Spleen (tissue), 11 donors: ENCODE measurements around the gene SLC17A8. TPM values are rescaled to one million over a fixed set of nuclear protein-coding genes. Genes with fewer than 3 reads are reported as not detected.
"Not testable (repeated sequence)": the region's sequence is repeated elsewhere in the genome, so short reads cannot be mapped to it uniquely, and the experiment has no call there.

Source experiments
- DNase-seq: peaks from one replicate; pipeline ENCODE4 v3.0.0-alpha.2; 2020
- H3K27ac ChIP-seq, 8 donors: fragments of 200-600 bp; sonication (generic) in 7 of 8; 1 replicate in 4 of 8; 2 replicates in 4 of 8; pipeline versions ENCODE4 v1.5.0 to v1.8.0; 2016 to 2021; ENCODE audit warnings: inconsistent platforms in 4 of 8, mild to moderate bottlenecking in 4 of 8, moderate library complexity in 1 of 8
- H3K27me3 ChIP-seq, 7 donors: fragments of 200-600 bp; sonication (generic) in 6 of 7; replicated peaks in 1 of 7; 1 replicate in 4 of 7; 2 replicates in 3 of 7; pipeline versions ENCODE4 v1.5.0 to v1.8.0; 2016 to 2021; ENCODE audit warnings: inconsistent platforms in 3 of 7, mild to moderate bottlenecking in 1 of 7
- H3K36me3 ChIP-seq, 6 donors: fragments of 200-600 bp; sonication (generic) in 5 of 6; 1 replicate in 4 of 6; 2 replicates in 2 of 6; pipeline versions ENCODE4 v1.5.0 to v1.8.0; 2016 to 2021; ENCODE audit warnings: inconsistent platforms in 2 of 6
- H3K4me1 ChIP-seq, 6 donors: fragments of 200-600 bp; sonication (generic) in 5 of 6; 1 replicate in 3 of 6; 2 replicates in 3 of 6; pipeline versions ENCODE4 v1.5.0 to v1.8.0; 2016 to 2021; ENCODE audit warnings: inconsistent platforms in 3 of 6
- H3K4me3 ChIP-seq, 8 donors: fragments of 200-600 bp; sonication (generic) in 7 of 8; 1 replicate in 4 of 8; 2 replicates in 4 of 8; pipeline versions ENCODE4 v1.5.0 to v1.8.0; 2016 to 2021; ENCODE audit warnings: inconsistent platforms in 4 of 8, mild to moderate bottlenecking in 4 of 8, moderate library complexity in 2 of 8
- H3K9me3 ChIP-seq, 8 donors: fragments of 200-600 bp; sonication (generic) in 7 of 8; 1 replicate in 4 of 8; 2 replicates in 4 of 8; pipeline versions ENCODE4 v1.5.0 to v1.8.0; 2016 to 2021; ENCODE audit warnings: inconsistent platforms in 4 of 8
- CTCF ChIP-seq, 11 experiments: fragments of 200-600 bp in 7 of 11; fragments of 450-650 bp in 4 of 11; sonication (generic) in 4 of 11; IDR thresholded peaks in 8 of 11; conservative IDR thresholded peaks in 3 of 11; 1 replicate in 7 of 11; 2 replicates in 4 of 11; pipeline versions ENCODE4 v1.4.0 to v1.8.0; 2016 to 2021; ENCODE audit warnings: antibody characterized with exemption in 11 of 11, inconsistent platforms in 4 of 11, mild to moderate bottlenecking in 1 of 11
- POLR2A ChIP-seq, 3 donors: fragments of 450-650 bp; IDR thresholded peaks; one replicate each; pipeline ENCODE4 v1.5.1; 2017; ENCODE audit warnings: antibody characterized with exemption in 3 of 3, mild to moderate bottlenecking in 1 of 3
- POLR2AphosphoS5 ChIP-seq, 3 donors: sonication (generic); formaldehyde crosslinking; IDR thresholded peaks; one replicate each; pipeline ENCODE4 v1.5.1; 2017; ENCODE audit warnings: antibody characterized with exemption in 3 of 3
- WGBS, 5 donors: extraction: QIAGEN DNeasy Blood & Tissue Kit in 3 of 5; methylation state at CpG; one replicate each; pipeline versions ENCODE4 v1.1.5 to v1.1.7; 2013 to 2018; 5-methylcytosine and 5-hydroxymethylcytosine counted together
- intact Hi-C: fragments of 100-400 bp; cut with DNase I; formaldehyde crosslinking; loops from one replicate; pipeline ENCODE4 v1.15.0; 2023; ENCODE audit warnings: low total_unique reads
- polyA plus RNA-seq, 3 donors: library from polyadenylated mRNA; stranded (reverse); fragments of 200-250 nt; gene quantifications; one replicate each; pipeline ENCODE4 v1.2.1, GENCODE V29; 2013
- total RNA-seq, 7 donors: library from RNA; depleted of rRNA in 3 of 7; stranded (reverse); fragments of >200 nt in 3 of 7; fragmentation: NEBNext Ultra II Directional in 4 of 7; extraction: Animal tissue kit (Norgen Biotek cat#: 25700) in 4 of 7; gene quantifications; one replicate each; pipeline versions ENCODE4 v1.1.0 to v1.2.1, GENCODE V29; 2016 to 2021
- donor health status: healthy with polysubstance abuse.
- donor health status: DM: no; HTN: no; CAD: no; lungs with moderate emphysema.
- donor health status: DM: no; HTN: no; CAD: no.
- donor health status: Bipolar disorder and iron deficiency.
- donor health status: healthy.
- donor health status: DM: no; HTN: no; CAD: no.
- donor health status: DM: yes; HTN: yes; CAD: no.

SLC17A8 gene
- total and polyA plus RNA-seq, 10 donors: 0.02 to 0.34 TPM; not detected in 8

GRCh38 chr12:100344351-100344750 lies 12.5 kb upstream of the SLC17A8 start:
- H3K27me3 ChIP-seq, H3K4me3 ChIP-seq, H3K9me3 ChIP-seq, intact Hi-C loops, DNase-seq, H3K27ac ChIP-seq, H3K4me1 ChIP-seq: not testable (repeated sequence)
- 91 to 98% (median 94%) methylated on average over 12 to 18 of the region's 18 CpGs for WGBS, 5 donors
- H3K36me3 ChIP-seq: peaks cover 0 to 31% (median 4%) of the 10 kb centered on the region in 6 donors
- TF ChIP-seq POLR2AphosphoS5 (IDR thresholded peaks at IDR 0.05): peak in 1 of 3 donors; percentile 46

GRCh38 chr12:100345020-100345767 lies 11.7 kb upstream of the SLC17A8 start:
- H3K4me3 ChIP-seq: no peak overlapping the region
- no peak for DNase-seq
- H3K36me3 ChIP-seq: peaks cover 0 to 23% (median 0%) of the 10 kb centered on the region in 6 donors
- H3K27ac ChIP-seq: no peak overlapping the region
- intact Hi-C loops: no loop called here
- no peaks in the 10 kb centered on the region for H3K27me3 ChIP-seq
- 68 to 88% (median 77%) methylated on average over 1 of the region's 1 CpG for WGBS, 5 donors
- TF ChIP-seq POLR2AphosphoS5 (IDR thresholded peaks at IDR 0.05) (no peak), CTCF (IDR thresholded peaks at IDR 0.05 in 8 of 11, conservative IDR thresholded peaks at IDR 0.05 in 3 of 11) (no peak), POLR2A (IDR thresholded peaks at IDR 0.05) (no peak)
- H3K9me3 ChIP-seq: peaks cover 0 to 6% (median 0%) of the 10 kb centered on the region in 8 donors
- H3K4me1 ChIP-seq: no peaks in the 10 kb centered on the region

GRCh38 chr12:100346660-100347059 lies 10.2 kb upstream of the SLC17A8 start:
- WGBS, 5 donors: 69 to 86% (median 84%) methylated on average over 3 of the region's 3 CpGs
- peaks cover 0 to 9% (median 0%) of the 10 kb centered on the region in 6 donors for H3K36me3 ChIP-seq
- DNase-seq: no peak
- H3K27ac ChIP-seq: no peak overlapping the region
- H3K27me3 ChIP-seq: no peaks in the 10 kb centered on the region
- peaks cover 0 to 6% (median 0%) of the 10 kb centered on the region in 8 donors for H3K9me3 ChIP-seq
- no peak for TF ChIP-seq POLR2A (IDR thresholded peaks at IDR 0.05)
- no peak for TF ChIP-seq POLR2AphosphoS5 (IDR thresholded peaks at IDR 0.05)
- TF ChIP-seq CTCF (IDR thresholded peaks at IDR 0.05 in 8 of 11, conservative IDR thresholded peaks at IDR 0.05 in 3 of 11): no peak
- H3K4me3 ChIP-seq: no peak overlapping the region
- no peaks in the 10 kb centered on the region for H3K4me1 ChIP-seq
- intact Hi-C loops: no loop called here

GRCh38 chr12:100348657-100349454 lies 8.0 kb upstream of the SLC17A8 start:
- H3K9me3 ChIP-seq: no peaks in the 10 kb centered on the region
- TF ChIP-seq CTCF (IDR thresholded peaks at IDR 0.05 in 8 of 11, conservative IDR thresholded peaks at IDR 0.05 in 3 of 11) (peak in 1 of 11 experiments; percentile 16), POLR2A (IDR thresholded peaks at IDR 0.05) (no peak)
- no peaks in the 10 kb centered on the region for H3K36me3 ChIP-seq
- intact Hi-C loops: no loop called here
- H3K27me3 ChIP-seq: no peaks in the 10 kb centered on the region
- DNase-seq: no peak
- H3K27ac ChIP-seq: no peak overlapping the region
- no peaks in the 10 kb centered on the region for H3K4me1 ChIP-seq
- 76 to 79% (median 77%) methylated on average over 7 of the region's 7 CpGs for WGBS, 5 donors
- no peak overlapping the region for H3K4me3 ChIP-seq
